Retina (tissue), 1 donor: Measurements from ENCODE around the gene PLAC1.

Source experiments
- DNase-seq: peaks from one replicate; pipeline ENCODE4 v3.0.0-alpha.2; 2016

The PLAC1 gene

GRCh38 chrX:134628663-134629062, 29.6 kb downstream of the PLAC1 start:
- DNase-seq: no peak

- DNase-seq: no peak
These were observed 31.8 kb downstream of the PLAC1 start for GRCh38 chrX:134626434-134626833.

GRCh38 chrX:134625315-134625718, 33.0 kb downstream of the PLAC1 start:
- DNase-seq: no peak

- DNase-seq: no peak
These were observed 34.2 kb downstream of the PLAC1 start for GRCh38 chrX:134624046-134624430.

GRCh38 chrX:134623293-134624045, 34.8 kb downstream of the PLAC1 start:
- DNase-seq: no peak

- DNase-seq: no peak
These were observed 35.5 kb downstream of the PLAC1 start for GRCh38 chrX:134622813-134623185.

GRCh38 chrX:134622056-134622812, 36.0 kb downstream of the PLAC1 start:
- no peak for DNase-seq

- no peak for DNase-seq
These were observed 38.4 kb downstream of the PLAC1 start for GRCh38 chrX:134619838-134620237.

- DNase-seq: no peak
These were observed 44.9 kb downstream of the PLAC1 start for GRCh38 chrX:134613396-134613795.

GRCh38 chrX:134608153-134608552, 50.1 kb downstream of the PLAC1 start:
- no peak for DNase-seq

- DNase-seq: no peak
These were observed 50.7 kb downstream of the PLAC1 start for GRCh38 chrX:134607523-134607922.

GRCh38 chrX:134604701-134605311, 53.5 kb downstream of the PLAC1 start:
- no peak for DNase-seq

GRCh38 chrX:134603806-134604700, 54.2 kb downstream of the PLAC1 start:
- DNase-seq: no peak

GRCh38 chrX:134602410-134602809, 55.9 kb downstream of the PLAC1 start:
- no peak for DNase-seq

- DNase-seq: no peak
These were observed 57.0 kb downstream of the PLAC1 start for GRCh38 chrX:134601240-134601765.

- no peak for DNase-seq
These were observed 57.6 kb downstream of the PLAC1 start for GRCh38 chrX:134600714-134601113.

GRCh38 chrX:134599184-134599914, 58.9 kb downstream of the PLAC1 start:
- DNase-seq: no peak

- DNase-seq: no peak
These were observed 66.0 kb downstream of the PLAC1 start for GRCh38 chrX:134592303-134592702.

GRCh38 chrX:134591502-134591901, 66.8 kb downstream of the PLAC1 start:
- DNase-seq: no peak

GRCh38 chrX:134588806-134589205, 69.5 kb downstream of the PLAC1 start:
- DNase-seq: no peak

- no peak for DNase-seq
These were observed 77.4 kb downstream of the PLAC1 start for GRCh38 chrX:134580907-134581306.

GRCh38 chrX:134573683-134574035, 84.6 kb downstream of the PLAC1 start:
- no peak for DNase-seq
